Cardiac fibroblast (primary cell): ENCODE results near the gene PGM2L1.
"Not testable (repeated sequence)": the region's sequence is repeated elsewhere in the genome, so short reads cannot be mapped to it uniquely, and the experiment has no call there.

Source experiments
- DNase-seq, 2 donors: peaks; one replicate each; pipeline versions ENCODE4 v3.0.0 to v3.0.0-alpha.2; 2010; ENCODE audit warnings: low read depth in 2 of 2
- H3K4me3 ChIP-seq, 2 donors: replicated peaks in 1 of 2; 1 replicate in 1 of 2; 2 replicates in 1 of 2; pipeline ENCODE4 v1.5.1; 2011; ENCODE audit warnings: low read depth in 2 of 2, low read length in 2 of 2, mild to moderate bottlenecking in 2 of 2, moderate library complexity in 1 of 2
- CTCF ChIP-seq: IDR thresholded peaks from one replicate; pipeline ENCODE4 v1.5.1; 2011; ENCODE audit warnings: low read depth, mild to moderate bottlenecking, low read length, inconsistent platforms

Gene PGM2L1

GRCh38 chr11:74417860-74418508 lies 19.8 kb upstream of the PGM2L1 start:
- no peak for DNase-seq
- no peak for TF ChIP-seq CTCF
- H3K4me3 ChIP-seq = no peak overlapping the region

GRCh38 chr11:74417379-74417804 lies 19.2 kb upstream of the PGM2L1 start:
- no peak overlapping the region for H3K4me3 ChIP-seq
- TF ChIP-seq CTCF = no peak
- no peak for DNase-seq

GRCh38 chr11:74416974-74417373 lies 18.7 kb upstream of the PGM2L1 start:
- DNase-seq, H3K4me3 ChIP-seq: not testable (repeated sequence)

GRCh38 chr11:74412733-74413359 lies 14.6 kb upstream of the PGM2L1 start:
- no peak overlapping the region for H3K4me3 ChIP-seq
- DNase-seq = no peak
- no peak for TF ChIP-seq CTCF

- peak in 1 of 2 donors; percentile 36 for DNase-seq
- no peak overlapping the region for H3K4me3 ChIP-seq
- no peak for TF ChIP-seq CTCF
Observed at GRCh38 chr11:74412321-74412720, 14.1 kb upstream of the PGM2L1 start.

GRCh38 chr11:74409633-74410032 lies 11.4 kb upstream of the PGM2L1 start:
- TF ChIP-seq CTCF = no peak
- no peak overlapping the region for H3K4me3 ChIP-seq
- no peak for DNase-seq

GRCh38 chr11:74403607-74404321 lies 5.5 kb upstream of the PGM2L1 start:
- no peak overlapping the region for H3K4me3 ChIP-seq
- TF ChIP-seq CTCF = no peak
- DNase-seq = no peak
